Left ventricle myocardium superior (tissue), 1 donor: Measurements from ENCODE around the gene TMEM115. TPM values are rescaled to one million over a fixed set of nuclear protein-coding genes. Genes with fewer than 3 reads are reported as not detected.
"Not testable (repeated sequence)": the region's sequence is repeated elsewhere in the genome, so short reads cannot be mapped to it uniquely, and the experiment has no call there.

ENCODE experiments used
- ATAC-seq: fragments of 200-7000 bp; cut with Tn5 transposase; one replicate; pipeline ENCODE4 v1.9.1; 2020; ENCODE audit warnings: mild to moderate bottlenecking, moderate library complexity
- DNase-seq: peaks from one replicate; pipeline ENCODE4 v3.0.0-alpha.2; 2020
- intact Hi-C: fragments of 100-400 bp; cut with micrococcal nuclease; formaldehyde crosslinking; loops from one replicate; pipeline ENCODE4 v1.11.0; 2022
- total RNA-seq: library from RNA; stranded (reverse); fragmentation: NEBNext Ultra II Directional; extraction: Animal tissue kit (Norgen Biotek cat#: 25700); gene quantifications from one replicate; pipeline ENCODE4 v1.2.1, GENCODE V29; 2021
- donor health status: DM: no; HTN: yes; CAD: no; lungs with severe emphysema.

TMEM115 gene
- total RNA-seq, 1 donor from 2014 or later, result 27.4 TPM

DNA sequence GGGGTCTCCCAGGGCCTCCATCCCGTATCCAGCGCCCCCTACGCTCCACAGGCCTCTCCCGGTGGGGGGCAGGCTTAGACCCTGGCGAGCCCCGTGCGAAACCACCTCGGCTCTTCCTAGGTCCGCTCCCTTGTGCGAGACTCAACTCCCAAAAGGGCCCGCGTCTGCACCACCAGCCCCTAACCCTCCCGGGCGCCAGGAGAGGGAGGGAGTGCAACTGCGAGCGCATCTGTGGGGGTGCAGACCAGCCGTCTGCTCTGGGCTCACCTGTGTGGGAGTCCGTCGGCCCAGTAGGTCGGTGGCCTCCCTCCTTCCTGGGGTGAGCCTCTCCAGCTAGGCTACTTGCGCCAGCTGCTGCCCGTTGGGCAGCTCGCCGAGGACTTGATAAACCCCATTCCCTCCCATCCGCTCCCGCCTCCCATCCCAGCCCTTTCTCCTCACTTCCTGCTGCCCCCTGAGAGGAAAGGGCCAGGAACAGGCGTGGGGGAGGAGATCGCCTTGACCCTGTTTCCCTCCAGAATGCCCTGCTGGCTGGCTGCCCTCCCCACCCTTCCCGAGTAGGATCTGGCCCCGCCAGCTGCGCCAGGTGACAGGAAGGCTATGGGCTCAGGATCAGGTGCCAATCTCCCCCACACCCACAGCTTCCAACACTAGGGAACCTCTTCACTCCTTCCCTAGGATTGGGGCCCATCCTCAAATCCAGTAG, 36.8 kb downstream of the TMEM115 start, which contains the start of gene HYAL2:
HYAL2 (minus strand) TSS at position 360 of the 706 bp plus-strand sequence. CDS start 2,256 bp downstream, outside the sequence.
- intact Hi-C loops, result no loop called here
- DNase-seq (peak; percentile 78), ATAC-seq (peak; percentile 9)

DNA sequence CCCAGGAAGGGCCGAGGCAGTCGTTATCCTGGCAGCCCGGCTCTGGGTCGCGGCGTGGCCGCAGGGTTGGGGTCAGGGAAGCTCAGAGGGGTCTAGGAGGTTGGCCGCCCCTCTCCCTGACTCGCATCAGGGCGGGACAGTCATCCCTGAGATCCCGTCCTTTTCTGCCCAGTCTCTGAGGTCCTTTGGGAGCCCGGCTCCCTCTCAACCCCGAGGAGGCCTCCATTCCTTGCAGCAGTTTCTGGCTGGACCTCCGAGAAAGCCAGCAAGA, 37.3 kb downstream of the TMEM115 start:
- ATAC-seq, result no peak
- intact Hi-C loops, result no loop called here

DNA sequence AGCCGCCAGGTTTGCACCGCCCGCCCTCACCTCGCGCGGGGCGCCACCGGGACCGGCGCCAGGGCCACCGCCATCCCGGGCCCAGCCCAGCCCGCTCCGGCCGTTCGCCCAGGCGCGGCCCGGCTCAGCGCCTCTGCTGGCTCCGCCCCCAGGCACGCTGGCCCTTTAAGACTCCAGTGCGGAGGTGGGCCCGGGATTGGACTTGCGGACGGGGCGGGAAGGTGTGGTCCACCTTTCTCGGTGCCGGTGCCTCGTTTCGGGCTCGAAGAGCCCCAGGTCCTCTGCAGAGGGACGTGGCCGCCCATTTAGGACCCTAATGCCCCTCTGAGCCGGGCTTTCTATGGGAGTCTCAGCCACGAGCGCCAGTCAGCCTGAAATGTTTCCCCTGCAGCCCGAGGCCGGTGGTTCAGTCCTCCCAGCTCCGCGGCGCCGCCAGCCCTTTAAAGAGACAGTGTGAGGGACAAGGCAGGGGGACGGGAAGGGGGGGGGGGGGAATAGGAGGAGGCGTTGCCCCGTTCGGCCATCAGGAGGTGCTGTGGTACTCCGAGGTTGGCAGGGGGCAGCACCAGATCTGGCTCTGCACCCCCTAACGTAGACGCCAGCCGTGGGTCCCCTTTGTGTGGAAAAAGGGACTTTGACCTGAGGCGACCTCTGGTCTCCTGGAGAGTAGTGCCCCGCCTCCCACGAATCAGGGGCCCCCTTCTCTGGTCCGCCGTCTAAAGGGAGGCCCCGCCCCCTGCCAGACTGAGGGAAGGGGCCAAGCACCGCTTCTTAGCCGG, 37.8 kb downstream of the TMEM115 start:
- ATAC-seq (peak; percentile 81), DNase-seq (peak; percentile 95)
- intact Hi-C loops, result no loop called here

More for the DNA sequence above, 37.3 kb downstream of the TMEM115 start:
- DNase-seq, result no peak

DNA sequence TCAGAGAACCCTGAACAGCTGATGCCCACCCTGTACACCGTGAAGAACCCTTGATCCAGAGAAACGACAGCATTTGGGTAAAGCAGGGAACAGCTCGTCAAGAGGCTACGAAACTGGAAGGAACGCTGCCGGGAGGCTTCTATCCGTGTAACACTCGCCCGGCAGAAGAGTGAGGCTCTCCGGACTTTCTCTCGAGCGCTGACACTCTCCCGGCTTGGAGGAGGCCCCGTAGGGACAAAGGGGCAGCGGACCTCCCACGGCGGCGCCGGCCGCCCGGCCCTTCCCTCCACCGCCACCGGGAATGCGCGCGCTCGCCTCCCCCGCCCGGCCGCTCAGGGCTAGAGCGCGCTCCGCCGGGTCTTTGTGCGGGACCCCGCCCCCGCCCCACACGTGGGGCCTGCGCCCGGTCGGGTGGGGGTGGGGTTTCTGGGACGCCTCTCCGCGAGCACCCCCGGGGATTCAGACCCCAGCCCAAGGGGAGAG, 38.4 kb downstream of the TMEM115 start:
- DNase-seq (peak; percentile 90), ATAC-seq (peak; percentile 73)
- intact Hi-C loops, result no loop called here

DNA sequence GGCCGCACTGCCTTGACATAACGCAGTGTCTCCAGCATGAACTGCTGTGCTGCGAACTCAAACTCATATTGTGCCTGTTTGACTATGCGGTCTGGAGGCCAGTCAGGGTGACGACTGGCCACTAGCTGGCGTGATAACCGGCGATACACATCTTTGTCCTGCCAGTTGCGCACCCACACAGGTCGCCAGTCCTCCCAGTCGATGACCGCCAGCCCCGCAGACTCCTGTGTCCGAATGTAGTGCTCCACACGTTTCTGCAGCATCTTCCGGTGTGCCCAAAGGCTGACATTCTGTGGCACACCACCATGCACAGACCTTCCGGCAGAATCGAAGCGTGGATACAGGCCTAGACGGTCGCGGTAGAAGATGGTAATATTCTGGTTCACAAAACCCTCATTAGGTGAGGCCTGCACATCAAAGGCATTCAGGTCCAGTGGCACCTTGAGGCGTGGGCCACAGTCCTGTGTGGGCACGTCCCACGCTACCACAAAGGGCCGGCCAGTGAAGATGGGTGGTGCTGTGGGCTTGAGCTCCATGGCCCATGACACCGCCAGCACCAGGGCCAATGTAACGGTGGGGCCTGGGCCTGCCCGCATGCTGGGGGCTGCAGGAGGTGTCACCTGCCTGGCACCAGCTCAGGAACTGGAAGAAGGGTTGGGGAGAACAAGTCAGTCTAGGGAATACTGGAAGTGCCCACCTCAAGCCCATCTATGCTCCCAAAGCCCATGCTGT, 39.3 kb downstream of the TMEM115 start:
- ATAC-seq (no peak), DNase-seq (no peak)
- intact Hi-C loops, result no loop called here

DNA sequence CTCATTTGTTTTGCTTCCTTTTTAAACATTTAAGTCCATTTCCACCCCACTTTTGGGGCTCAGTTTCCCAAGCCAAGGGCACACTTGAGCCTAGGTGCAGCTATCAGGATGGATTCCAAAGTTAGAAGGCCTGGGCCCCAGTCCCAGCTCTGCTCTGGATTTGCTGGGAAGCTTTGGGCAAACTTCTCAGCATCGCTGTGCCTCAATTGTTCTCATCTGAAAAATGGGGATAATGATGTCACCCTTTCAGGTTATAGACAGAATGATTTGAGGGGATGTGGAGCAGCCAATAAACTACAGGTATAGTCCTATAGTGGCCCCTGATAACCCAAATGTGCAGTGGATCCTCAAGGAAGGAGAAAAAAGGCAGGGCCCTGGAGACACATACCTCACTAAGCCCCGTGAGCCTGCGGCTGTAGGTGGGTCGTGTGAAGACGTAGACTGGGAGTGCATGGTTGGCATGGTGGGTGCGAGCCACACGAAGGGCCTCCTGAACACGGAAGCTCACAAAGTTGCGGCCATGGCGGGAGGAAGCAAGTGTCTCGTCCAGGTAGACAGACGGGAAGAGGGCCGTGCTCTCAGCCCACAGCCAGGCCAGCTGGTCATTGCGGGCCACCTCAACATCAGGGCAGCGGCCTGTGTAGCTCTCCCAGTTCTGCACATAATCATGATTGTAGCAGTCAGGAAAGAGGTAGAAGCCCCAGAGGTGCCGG, 40.0 kb downstream of the TMEM115 start:
- DNase-seq (no peak), ATAC-seq (no peak)
- intact Hi-C loops, result no loop called here

DNA sequence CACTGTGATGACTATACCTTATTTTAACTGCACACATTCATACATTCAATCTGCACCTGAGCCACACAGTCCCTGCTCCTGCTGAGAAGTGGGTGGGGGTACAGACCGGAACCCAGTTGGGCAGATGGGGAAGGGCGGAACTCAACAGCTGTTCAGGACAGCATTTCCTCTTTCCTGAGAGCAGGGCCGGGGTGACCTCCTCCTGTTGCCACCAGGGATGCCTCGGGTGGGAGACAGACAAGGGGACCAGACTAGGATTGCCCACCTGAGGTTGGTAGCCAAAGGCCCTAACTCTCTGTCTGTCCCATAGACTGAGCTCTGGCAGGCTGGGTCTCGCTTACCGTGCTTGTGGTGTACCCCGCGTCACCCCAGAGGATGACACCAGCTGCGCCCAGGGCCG, 40.7 kb downstream of the TMEM115 start:
- no peak for ATAC-seq
- intact Hi-C loops, result no loop called here
- DNase-seq, result no peak

DNA sequence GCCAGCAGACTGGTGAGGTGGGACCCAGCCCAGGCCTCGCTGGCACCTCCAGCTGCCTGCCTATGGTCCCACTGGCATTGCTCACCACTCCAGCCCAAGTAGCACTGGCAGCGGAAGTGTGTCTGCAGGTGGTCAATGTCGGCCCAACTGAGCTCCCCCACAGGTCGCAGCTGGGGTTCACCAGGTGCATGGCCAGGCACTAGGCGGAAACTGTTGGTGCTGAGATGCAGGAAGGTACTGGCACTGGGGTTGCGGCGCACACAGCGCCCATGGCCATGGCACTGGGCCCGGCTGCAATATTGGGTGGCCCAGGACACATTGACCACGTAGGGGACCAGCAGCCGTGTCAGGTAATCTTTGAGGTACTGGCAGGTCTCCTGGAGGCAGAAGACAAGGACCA, 41.2 kb downstream of the TMEM115 start:
- ATAC-seq (no peak), DNase-seq (no peak)
- intact Hi-C loops, result no loop called here

DNA sequence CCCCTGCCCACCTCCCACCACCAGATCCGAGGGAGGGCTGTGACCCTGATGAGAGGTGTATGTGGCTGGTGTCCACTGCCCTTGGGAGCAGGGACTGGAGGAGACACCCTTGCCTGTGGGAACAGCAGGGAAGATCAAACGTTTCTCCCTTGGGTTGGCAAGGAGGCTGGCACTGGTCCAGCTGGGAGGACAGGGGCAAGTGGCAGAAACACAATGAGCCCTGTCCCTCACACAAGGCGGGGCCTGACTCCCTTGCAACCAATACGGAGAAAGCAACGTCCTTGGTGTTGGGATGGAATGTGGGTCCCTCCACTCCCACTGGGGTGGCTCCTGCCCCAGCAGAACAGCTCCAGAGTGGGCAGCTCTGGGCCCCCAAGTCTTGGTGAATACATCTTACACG, 42.0 kb downstream of the TMEM115 start:
- ATAC-seq, result no peak
- DNase-seq, result peak; percentile 49
- intact Hi-C loops, result no loop called here

DNA sequence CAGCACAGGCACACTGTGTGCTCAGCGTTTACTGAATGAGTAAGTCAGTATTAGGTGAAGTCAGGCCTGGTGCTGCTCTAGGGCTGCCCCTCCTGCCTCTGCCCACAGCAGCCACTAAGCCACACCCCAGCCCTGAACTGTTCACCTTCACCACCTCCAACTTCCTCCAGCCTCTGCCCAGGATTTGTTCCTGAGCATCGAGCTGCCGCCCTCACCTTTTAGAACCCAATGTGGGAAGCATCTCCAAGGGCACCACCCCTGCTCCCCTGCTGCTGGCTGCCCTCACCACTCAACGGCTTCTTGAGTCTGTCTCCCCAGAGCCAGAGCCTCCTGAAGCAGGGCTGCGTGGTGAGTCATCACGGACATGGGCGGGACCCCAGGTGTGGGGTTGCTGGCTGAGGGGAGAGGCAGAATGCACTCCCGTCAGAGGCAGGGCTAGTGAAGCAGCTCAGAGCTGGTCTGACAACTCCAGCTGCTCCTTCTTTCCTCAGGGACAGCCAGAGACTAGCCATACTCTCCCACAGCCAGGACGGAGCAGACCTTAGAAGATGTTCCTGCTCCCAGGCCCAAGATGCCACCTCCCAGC, 42.6 kb downstream of the TMEM115 start:
- DNase-seq (no peak), ATAC-seq (no peak)
- intact Hi-C loops, result no loop called here

DNA sequence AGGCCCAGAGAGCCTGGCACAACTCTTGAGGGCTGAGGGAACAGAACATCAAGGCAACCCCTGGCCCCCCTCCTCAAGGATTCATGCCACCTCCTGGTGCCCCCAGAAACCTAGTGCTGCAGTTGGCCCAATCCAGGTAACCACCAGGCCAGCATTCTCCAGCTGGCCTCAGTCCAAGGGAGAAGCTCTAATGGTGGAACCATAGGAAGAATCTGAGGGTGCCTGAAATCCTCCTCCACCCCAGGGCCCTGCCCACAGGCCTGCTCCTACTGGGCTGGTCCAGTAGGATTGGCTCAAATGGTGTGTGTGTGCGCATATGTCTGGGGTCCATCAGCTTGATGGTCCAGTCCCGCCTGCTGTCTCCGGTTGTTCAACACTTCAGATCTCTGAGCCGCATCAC, 44.5 kb downstream of the TMEM115 start:
- ATAC-seq (no peak), DNase-seq (no peak)
- intact Hi-C loops, result no loop called here

DNA sequence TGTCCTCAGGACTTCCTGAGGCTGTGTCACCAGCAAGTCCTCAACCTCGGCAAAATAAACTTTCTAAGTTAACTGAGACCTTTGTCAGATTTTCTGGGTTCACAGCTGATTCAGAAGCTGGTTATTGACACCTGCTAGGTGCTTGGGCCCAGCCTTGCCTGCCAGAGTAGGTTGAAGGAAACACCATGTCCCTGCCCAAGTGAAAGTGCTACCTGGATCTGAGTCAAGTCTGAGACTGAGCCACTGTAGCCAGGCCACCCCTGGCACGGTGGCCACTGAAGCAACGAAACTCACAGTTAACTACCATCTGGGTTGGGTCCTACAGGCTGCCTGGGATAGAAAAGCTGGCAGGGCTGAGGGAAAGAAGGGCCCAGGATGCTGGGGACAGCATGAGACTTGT, 45.0 kb downstream of the TMEM115 start:
- ATAC-seq (peak; percentile 37), DNase-seq (no peak)
- intact Hi-C loops, result no loop called here

DNA sequence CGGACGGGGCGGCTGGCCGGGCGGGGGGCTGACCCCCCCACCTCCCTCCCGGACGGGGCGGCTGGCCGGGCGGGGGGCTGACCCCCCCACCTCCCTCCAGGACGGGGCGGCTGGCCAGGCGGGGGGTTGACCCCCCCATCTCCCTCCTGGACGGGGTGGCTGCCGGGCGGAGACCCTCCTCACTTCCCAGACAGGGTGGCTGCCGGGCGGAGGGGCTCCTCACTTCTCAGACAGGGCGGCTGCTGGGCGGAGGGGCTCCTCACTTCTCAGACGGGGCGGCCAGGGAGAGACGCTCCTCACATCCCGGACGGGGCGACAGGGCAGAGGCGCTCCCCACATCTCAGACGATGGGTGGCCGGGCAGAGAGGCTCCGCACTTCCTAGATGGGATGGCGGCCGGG, 47.3 kb downstream of the TMEM115 start:
- ATAC-seq, DNase-seq, intact Hi-C loops: not testable (repeated sequence)

Other genes with a start within 250 kb of the TMEM115 start
- 11.4 TPM for gene SEMA3F, start 204.2 kb downstream of the TMEM115 start, total RNA-seq
- not detected for gene GNAT1, start 167.9 kb downstream of the TMEM115 start, total RNA-seq
- 10.4 TPM for gene SLC38A3, start 154.2 kb downstream of the TMEM115 start, total RNA-seq
- gene GNAI2, start 123.3 kb downstream of the TMEM115 start, total RNA-seq, result 137 TPM
- gene SEMA3B, start 90.4 kb downstream of the TMEM115 start, total RNA-seq, result 20.6 TPM
- 31.6 TPM for gene LSMEM2, start 80.4 kb downstream of the TMEM115 start, total RNA-seq
- gene IFRD2, start 67.1 kb downstream of the TMEM115 start, total RNA-seq, result 79.3 TPM
- 0.92 TPM for gene HYAL3, start 60.1 kb downstream of the TMEM115 start, total RNA-seq
- gene NAA80, start 60.1 kb downstream of the TMEM115 start, total RNA-seq, result 6.7 TPM
- 70.0 TPM for gene HYAL1, start 55.9 kb downstream of the TMEM115 start, total RNA-seq
- gene HYAL2, start 36.8 kb downstream of the TMEM115 start, total RNA-seq, result 36.0 TPM
- gene TUSC2, start 31.3 kb downstream of the TMEM115 start, total RNA-seq, result 30.7 TPM
- gene RASSF1, start 18.7 kb downstream of the TMEM115 start, total RNA-seq, result 10.5 TPM
- gene ZMYND10, start 13.8 kb downstream of the TMEM115 start, total RNA-seq, result 0.07 TPM
- gene NPRL2, start 8.7 kb downstream of the TMEM115 start, total RNA-seq, result 16.8 TPM
- 5.2 TPM for gene CYB561D2, start 8.7 kb downstream of the TMEM115 start, total RNA-seq
- gene CACNA2D2, start 144.1 kb upstream of the TMEM115 start, total RNA-seq, result 2.8 TPM
- 51.0 TPM for gene C3orf18, start 208.2 kb upstream of the TMEM115 start, total RNA-seq
- gene HEMK1, start 210.0 kb upstream of the TMEM115 start, total RNA-seq, result 15.3 TPM